HCEC 1CT (cell line): Measurements from ENCODE around the gene EXOC6B.
"Not testable (repeated sequence)": the region's sequence is repeated elsewhere in the genome, so short reads cannot be mapped to it uniquely, and the experiment has no call there.

Source experiments
- DNase-seq: peaks from one replicate; pipeline ENCODE4 v3.0.0-alpha.2; 2017

The EXOC6B gene

DNA sequence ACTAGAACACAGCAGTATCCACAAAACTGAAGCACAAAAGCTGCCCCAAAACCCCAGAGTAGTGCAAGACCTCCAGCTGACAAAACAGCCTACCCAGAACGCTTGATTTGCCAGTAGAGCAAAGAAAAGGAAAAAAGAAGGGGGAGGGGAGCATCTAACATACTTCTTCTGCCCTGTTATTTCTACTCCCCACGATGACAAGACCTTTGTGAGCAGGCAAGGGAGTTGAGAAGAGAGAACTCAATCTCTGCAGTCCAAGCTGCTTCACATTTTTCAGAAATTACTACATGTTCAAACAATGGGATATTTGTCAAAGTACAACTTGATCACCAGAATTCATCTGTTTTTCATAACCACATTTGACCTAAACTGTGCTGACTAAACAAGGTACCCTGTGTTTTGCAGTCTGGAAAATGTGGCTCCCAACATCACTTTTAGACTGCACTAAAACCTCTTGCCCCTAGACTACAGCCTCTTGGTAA, 286.7 kb downstream of the EXOC6B start:
- no peak for DNase-seq

GRCh38 chr2:72538486-72538885, 287.3 kb downstream of the EXOC6B start:
- DNase-seq, result no peak

GRCh38 chr2:72535586-72535985, 290.2 kb downstream of the EXOC6B start:
- DNase-seq, result not testable (repeated sequence)

- peak; percentile 33 for DNase-seq
Observed at GRCh38 chr2:72533765-72534164, 292.1 kb downstream of the EXOC6B start.

- no peak for DNase-seq
Observed at GRCh38 chr2:72527424-72527823, 298.4 kb downstream of the EXOC6B start.

DNA sequence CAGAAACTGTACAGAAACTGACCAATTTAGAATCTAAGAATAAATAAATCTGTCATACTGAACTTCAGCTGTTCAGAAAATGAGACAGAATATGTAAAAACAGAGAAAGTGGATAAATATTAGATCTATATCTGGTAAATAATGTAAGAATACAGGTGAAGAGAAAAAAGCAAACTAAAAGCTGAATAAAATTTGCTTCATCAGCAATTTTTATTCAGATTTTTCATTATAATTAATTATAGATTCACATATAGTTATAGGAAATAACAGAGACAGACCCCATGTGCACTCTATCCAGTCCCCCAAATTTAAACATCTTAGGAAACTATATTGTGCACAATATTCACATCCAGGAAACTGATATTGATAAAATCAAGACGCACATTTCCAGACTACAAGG, 299.2 kb downstream of the EXOC6B start:
- DNase-seq, result no peak

DNA sequence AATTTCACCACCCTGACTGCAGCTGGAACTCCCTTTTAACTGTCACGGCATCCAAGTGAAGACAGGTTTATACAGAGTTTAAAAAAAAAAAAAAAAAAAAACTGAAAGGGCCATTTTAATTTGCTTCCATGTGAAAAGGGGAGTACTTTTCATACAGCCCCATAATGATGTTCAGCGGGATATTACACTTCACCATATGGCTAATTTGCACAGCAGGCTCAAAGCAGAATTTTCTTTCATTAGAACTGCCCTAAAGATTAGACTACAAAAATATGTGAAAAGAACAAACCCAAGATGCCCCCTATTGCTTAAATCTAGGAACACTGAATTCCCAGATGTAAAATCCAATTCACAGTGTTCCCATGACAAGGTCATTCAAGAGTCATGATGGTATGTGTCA, 301.8 kb downstream of the EXOC6B start:
- DNase-seq, result no peak

DNA sequence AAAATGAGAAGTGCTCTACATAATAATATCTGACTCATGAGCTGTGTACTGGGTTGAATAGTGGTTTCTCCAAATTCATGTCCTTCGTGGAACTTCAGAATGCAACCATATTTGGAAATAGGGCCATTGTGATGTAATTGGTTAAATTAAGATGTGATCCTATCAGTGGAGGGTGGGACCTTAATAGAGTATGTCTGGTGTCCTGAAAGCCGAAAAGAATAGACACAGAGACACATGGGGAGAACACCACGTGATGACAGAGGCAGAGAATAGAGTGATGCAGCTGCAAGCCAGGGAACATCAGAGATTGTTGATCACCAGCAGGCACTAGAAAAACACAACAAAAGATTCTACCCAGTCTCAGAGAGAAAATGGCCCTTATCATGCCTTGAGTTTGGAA, 310.1 kb downstream of the EXOC6B start:
- DNase-seq, result no peak

DNA sequence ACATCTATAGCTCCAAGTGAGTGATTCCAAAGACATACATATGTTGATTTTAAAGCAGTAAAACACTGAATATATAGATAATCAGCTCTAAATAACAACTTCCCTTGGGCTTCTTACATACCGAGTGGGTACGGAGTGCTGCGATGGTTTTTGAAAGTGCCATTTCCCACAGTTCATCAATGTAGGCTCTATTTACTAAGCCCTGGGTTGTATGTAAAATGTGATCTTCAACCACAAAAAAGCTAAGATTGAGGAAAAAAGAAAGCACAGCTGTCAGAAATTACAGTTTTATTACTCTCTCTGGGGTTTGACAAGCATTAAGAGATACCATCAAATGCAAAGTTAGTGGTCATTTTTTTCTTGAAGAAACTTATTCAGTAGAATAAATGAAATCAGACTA, 312.8 kb downstream of the EXOC6B start:
- DNase-seq, result no peak

- DNase-seq, result no peak
Observed at GRCh38 chr2:72512376-72512775, 313.5 kb downstream of the EXOC6B start.

DNA sequence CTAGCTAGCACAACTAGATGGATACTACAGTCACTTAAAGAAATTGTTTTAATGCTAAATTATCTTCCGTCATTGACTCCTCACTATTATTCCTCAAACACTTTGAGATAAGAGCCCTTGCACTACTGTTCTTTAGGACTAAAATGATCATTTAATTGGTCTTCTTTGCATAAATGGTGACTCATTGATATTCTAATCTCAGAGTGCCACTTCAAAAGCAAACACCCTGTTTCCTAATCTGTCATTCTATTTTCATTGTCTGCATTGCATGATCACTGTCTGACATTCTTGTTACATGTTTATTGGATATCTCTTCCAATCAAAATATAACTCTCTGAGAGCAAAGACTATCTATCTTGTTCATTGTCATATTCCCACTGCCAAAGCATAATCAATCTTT, 313.9 kb downstream of the EXOC6B start:
- DNase-seq, result no peak

GRCh38 chr2:72497763-72498162, 328.1 kb downstream of the EXOC6B start:
- peak; percentile 58 for DNase-seq

- DNase-seq, result no peak
Observed at GRCh38 chr2:72496479-72496878, 329.4 kb downstream of the EXOC6B start.

- no peak for DNase-seq
Observed at GRCh38 chr2:72494392-72494791, 331.4 kb downstream of the EXOC6B start.

DNA sequence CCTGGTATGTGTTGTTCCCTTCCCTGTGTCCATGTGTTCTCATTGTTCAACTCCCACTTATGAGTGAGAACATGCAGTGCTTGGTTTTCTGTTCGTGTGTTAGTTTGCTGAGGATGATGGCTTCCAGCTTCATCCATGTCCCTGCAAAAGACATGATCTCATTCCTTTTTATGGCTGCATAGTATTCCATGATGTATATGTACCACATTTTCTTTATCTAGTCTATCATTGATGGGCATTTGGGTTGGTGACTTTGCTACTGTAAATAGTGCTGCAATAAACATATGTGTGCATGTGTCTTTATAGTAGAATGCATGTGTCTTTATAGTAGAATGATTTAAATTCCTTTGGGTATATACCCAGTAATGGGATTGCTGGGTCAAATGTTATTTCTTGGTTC, 341.2 kb downstream of the EXOC6B start:
- not testable (repeated sequence) for DNase-seq

DNA sequence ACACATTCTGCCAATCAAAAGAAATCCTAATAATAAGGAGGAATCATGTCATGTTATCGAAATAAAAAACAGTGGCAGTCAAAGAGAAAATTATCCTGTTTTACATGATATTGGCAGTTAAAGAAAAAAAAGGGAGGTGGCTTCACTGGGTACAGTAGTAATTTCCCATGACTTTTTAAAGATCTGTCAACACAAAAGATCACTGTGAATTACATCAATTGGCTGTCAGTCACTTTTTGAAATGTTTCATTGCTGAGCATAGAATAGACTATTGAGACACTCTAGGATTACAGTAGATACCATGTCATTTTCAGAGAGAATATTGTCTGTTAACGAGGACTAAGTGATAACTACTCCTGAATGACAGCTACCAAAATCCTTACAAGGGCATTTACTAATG, 342.5 kb downstream of the EXOC6B start:
- no peak for DNase-seq

- no peak for DNase-seq
Observed at GRCh38 chr2:72475246-72475645, 350.6 kb downstream of the EXOC6B start.

GRCh38 chr2:72457801-72458516, 367.9 kb downstream of the EXOC6B start:
- DNase-seq, result no peak

DNA sequence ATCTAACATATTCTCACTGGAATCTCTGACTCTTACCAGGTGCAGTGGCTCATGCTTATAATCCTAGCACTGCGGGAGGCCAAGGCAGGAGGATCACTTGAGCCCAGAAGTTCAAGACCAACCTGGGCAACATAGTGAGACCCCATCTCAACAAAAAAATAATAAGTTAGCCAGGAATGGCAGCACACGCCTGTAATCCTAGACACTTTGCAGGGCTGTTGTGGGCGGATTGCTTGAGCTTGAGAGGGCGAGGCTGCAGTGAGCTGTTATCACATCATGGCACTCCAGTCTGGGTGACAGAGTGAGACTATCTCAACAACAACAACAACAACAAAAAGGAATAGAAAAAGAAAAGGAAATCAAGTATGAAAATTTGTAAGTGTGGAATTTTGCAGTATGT, 371.6 kb downstream of the EXOC6B start:
- no peak for DNase-seq

DNA sequence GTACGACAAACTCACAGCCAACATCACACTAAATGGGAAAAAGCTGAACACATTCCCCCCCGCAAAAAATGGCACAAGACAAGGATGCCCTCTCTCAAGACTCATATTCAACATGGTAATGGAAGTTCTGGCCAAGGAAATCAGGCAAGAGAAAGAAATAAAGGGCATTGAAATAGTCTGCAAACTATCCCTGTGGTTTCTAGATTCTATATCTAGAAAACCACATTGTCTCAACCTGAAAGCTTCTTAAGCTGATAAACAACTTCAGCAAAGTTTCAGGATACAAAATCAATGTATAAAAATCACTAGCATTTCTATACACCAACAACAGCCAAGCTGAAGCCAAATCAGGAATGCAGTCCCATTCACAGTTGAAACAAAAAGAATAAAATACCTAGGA, 383.6 kb downstream of the EXOC6B start:
- no peak for DNase-seq

- DNase-seq, result no peak
Observed at GRCh38 chr2:72439892-72440291, 385.9 kb downstream of the EXOC6B start.

- DNase-seq, result no peak
Observed at GRCh38 chr2:72438364-72438763, 387.5 kb downstream of the EXOC6B start.

- no peak for DNase-seq
Observed at GRCh38 chr2:72431737-72432136, 394.1 kb downstream of the EXOC6B start.

- no peak for DNase-seq
Observed at GRCh38 chr2:72427022-72427861, 398.6 kb downstream of the EXOC6B start.
